ENCODE results near the gene CPTP. TPM values are rescaled to one million over a fixed set of nuclear protein-coding genes. Genes with fewer than 3 reads are reported as not detected.
A peak's percentile ranks its signal among the peaks of the same experiment; 100 is the strongest.

The CPTP gene
- total and polyA plus RNA-seq, 2 of the 13 experiments (the other 11 are each of a cell fraction or from before 2014, with no cell fraction given): 5.5 to 9.3 TPM

DNA sequence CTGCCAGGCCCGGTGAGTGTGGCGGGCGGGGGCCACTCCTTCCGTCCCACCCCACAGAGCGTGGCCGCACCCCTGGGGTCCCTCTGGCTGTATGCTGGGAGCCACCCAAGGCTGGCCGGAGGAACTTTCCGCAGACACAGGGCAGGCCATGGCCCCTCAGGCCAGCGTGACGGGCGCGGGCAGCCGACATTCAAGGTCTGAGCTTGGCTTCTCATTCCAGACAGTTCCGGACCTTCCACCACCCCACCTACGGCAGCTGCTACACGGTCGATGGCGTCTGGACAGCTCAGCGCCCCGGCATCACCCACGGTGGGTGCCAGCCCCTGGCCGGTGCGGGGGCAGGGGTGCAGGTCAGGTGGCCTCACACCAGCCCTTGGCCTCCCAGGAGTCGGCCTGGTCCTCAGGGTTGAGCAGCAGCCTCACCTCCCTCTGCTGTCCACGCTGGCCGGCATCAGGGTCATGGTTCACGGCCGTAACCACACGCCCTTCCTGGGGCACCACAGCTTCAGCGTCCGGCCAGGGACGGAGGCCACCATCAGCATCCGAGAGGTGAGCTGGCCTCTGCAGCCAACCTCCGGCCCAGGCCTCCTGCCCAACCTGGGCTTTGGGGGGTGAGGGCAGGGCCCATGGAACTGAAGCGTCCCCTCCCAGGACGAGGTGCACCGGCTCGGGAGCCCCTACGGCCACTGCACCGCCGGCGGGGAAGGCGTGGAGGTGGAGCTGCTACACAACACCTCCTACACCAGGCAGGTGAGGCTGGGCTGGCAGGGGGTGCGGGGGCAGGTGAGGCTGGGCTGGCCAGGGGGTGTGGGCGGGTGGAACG is 37.1 kb upstream of the CPTP start (continued):
- TF ChIP-seq SALL1 (CRISPR knock-in tag; IDR thresholded peaks at IDR 0.05) (peak; percentile 61), ZNF329 (CRISPR knock-in tag; IDR thresholded peaks at IDR 0.05; ENCODE audit: low read depth) (no peak), ZNF546 (CRISPR knock-in tag; conservative IDR thresholded peaks at IDR 0.05) (peak; percentile 74), ZNF230 (CRISPR knock-in tag; IDR thresholded peaks at IDR 0.05) (0 out of 2 replicates have a peak, but pooled peaks have one; percentile 31), PHF8 (CRISPR knock-in tag; IDR thresholded peaks at IDR 0.05) (peak; percentile 53; the same call in 1 of the 2 replicates), ZNF292 (CRISPR knock-in tag; IDR thresholded peaks at IDR 0.05; ENCODE audit: borderline replicate concordance, low read depth) (peak; percentile 81), NFRKB (IDR thresholded peaks at IDR 0.05) (no peak), CBFB (CRISPR knock-in tag; IDR thresholded peaks at IDR 0.05) (peak; percentile 48; the same call in 1 of the 2 replicates), ZNF782 (CRISPR knock-in tag; IDR thresholded peaks at IDR 0.05; ENCODE audit: borderline replicate concordance) (peak; percentile 76; the same call in 1 of the 2 replicates), RNF2 (conservative IDR thresholded peaks at IDR 0.05; ENCODE audit: low read depth) (0 out of 2 replicates have a peak, but pooled peaks have one; percentile 23), ETV5 (CRISPR knock-in tag; IDR thresholded peaks at IDR 0.05; ENCODE audit: borderline replicate concordance) (peak; percentile 76), KMT2A (CRISPR knock-in tag; IDR thresholded peaks at IDR 0.05) (no peak), ZNF773 (CRISPR knock-in tag; IDR thresholded peaks at IDR 0.05; ENCODE audit: borderline replicate concordance) (no peak), ERF (CRISPR knock-in tag; IDR thresholded peaks at IDR 0.05) (peak; percentile 28; the same call in 1 of the 2 replicates), GATAD1 (CRISPR knock-in tag; IDR thresholded peaks at IDR 0.05) (0 out of 2 replicates have a peak, but pooled peaks have one; percentile 26), BRCA1 (CRISPR knock-in tag; IDR thresholded peaks at IDR 0.05) (0 out of 2 replicates have a peak, but pooled peaks have one; percentile 38), NONO (IDR thresholded peaks at IDR 0.05) (no peak), NONO (CRISPR knock-in tag; conservative IDR thresholded peaks at IDR 0.05) (0 out of 2 replicates have a peak, but pooled peaks have one; percentile 31), PATZ1 (CRISPR knock-in tag; IDR thresholded peaks at IDR 0.05) (0 out of 2 replicates have a peak, but pooled peaks have one; percentile 12)
- TF ChIP-seq, protein P1, sequence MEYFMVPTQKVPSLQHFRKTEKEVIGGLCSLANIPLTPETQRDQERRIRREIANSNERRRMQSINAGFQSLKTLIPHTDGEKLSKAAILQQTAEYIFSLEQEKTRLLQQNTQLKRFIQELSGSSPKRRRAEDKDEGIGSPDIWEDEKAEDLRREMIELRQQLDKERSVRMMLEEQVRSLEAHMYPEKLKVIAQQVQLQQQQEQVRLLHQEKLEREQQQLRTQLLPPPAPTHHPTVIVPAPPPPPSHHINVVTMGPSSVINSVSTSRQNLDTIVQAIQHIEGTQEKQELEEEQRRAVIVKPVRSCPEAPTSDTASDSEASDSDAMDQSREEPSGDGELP (IDR thresholded peaks at IDR 0.05; ENCODE audit: borderline replicate concordance, low read depth): no peak
- TF ChIP-seq, protein P2, sequence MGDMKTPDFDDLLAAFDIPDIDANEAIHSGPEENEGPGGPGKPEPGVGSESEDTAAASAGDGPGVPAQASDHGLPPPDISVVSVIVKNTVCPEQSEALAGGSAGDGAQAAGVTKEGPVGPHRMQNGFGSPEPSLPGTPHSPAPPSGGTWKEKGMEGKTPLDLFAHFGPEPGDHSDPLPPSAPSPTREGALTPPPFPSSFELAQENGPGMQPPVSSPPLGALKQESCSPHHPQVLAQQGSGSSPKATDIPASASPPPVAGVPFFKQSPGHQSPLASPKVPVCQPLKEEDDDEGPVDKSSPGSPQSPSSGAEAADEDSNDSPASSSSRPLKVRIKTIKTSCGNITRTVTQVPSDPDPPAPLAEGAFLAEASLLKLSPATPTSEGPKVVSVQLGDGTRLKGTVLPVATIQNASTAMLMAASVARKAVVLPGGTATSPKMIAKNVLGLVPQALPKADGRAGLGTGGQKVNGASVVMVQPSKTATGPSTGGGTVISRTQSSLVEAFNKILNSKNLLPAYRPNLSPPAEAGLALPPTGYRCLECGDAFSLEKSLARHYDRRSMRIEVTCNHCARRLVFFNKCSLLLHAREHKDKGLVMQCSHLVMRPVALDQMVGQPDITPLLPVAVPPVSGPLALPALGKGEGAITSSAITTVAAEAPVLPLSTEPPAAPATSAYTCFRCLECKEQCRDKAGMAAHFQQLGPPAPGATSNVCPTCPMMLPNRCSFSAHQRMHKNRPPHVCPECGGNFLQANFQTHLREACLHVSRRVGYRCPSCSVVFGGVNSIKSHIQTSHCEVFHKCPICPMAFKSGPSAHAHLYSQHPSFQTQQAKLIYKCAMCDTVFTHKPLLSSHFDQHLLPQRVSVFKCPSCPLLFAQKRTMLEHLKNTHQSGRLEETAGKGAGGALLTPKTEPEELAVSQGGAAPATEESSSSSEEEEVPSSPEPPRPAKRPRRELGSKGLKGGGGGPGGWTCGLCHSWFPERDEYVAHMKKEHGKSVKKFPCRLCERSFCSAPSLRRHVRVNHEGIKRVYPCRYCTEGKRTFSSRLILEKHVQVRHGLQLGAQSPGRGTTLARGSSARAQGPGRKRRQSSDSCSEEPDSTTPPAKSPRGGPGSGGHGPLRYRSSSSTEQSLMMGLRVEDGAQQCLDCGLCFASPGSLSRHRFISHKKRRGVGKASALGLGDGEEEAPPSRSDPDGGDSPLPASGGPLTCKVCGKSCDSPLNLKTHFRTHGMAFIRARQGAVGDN (CRISPR knock-in tag; IDR thresholded peaks at IDR 0.05): peak; percentile 98
- TF ChIP-seq, protein P3, sequence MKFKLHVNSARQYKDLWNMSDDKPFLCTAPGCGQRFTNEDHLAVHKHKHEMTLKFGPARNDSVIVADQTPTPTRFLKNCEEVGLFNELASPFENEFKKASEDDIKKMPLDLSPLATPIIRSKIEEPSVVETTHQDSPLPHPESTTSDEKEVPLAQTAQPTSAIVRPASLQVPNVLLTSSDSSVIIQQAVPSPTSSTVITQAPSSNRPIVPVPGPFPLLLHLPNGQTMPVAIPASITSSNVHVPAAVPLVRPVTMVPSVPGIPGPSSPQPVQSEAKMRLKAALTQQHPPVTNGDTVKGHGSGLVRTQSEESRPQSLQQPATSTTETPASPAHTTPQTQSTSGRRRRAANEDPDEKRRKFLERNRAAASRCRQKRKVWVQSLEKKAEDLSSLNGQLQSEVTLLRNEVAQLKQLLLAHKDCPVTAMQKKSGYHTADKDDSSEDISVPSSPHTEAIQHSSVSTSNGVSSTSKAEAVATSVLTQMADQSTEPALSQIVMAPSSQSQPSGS (CRISPR knock-in tag; IDR thresholded peaks at IDR 0.05): peak; percentile 47; the same call in 1 of the 2 replicates
